GM12801 (cell line): ENCODE results near the gene MN1.

Experiments used
- CTCF ChIP-seq: IDR thresholded peaks from one replicate; pipeline ENCODE4 v1.5.1; 2011; ENCODE audit warnings: control low read depth; ENCODE audit not compliant: insufficient read length; ENCODE audit errors: extremely low read depth

Gene MN1

DNA sequence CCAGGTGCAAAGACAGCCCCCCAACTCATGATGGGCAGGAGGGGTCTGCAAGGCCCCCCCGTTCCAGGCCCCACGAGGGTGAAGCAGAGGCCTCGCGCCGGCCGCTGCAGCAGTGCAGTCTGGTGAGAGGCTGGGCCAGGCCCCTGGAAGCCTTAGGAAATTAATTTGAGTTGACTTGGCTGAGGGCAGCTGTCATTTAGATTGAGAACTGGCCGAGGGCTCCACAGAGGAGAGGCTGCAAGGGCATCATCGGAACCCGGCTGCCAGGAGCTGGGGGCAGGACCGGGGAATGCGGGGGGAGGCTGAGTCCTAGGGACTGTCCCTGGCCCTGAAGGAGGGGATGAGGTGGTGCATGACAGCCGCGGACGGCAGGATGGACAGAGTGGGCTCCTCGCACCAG is 39.9 kb downstream of the MN1 start:
- no peak for TF ChIP-seq CTCF

DNA sequence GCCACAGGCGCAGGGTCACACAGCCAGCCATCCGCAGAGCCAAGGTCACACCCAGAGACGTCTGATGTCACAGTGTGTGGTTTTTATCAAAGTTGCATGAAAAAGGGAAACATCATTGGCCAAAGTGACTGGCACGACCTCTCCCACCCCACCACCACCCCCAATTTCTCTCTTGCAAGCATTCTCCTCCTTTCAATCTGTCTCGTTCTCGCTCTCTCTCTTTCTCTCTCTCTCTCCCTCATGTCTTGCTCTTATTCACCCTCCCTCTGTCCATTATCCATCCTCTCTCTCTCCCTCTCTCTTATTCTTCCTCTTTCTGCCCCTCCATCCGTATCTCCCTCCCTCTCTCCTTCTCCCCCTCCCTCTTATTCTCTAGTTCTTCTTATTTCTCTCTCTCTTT is 40.6 kb downstream of the MN1 start:
- no peak for TF ChIP-seq CTCF

DNA sequence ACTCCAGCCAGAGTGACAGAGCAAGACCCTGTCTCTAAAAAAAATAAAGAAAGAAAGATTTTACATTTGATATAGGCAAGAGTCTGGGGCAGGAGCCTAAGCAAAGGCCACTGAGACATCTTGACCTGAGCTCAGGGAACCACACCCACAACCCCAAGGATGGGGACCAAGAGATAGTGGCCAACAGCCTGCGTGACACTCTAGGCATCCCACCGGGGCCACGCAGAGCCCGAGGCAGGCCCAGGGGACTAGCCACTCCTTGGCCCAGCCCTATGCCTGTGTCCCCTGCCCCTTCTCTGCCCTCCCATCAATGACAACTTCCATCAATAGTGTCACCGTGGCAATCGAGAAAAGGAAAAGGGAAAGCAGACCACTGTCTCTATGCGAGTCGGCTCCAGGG is 41.1 kb downstream of the MN1 start:
- TF ChIP-seq CTCF: no peak

DNA sequence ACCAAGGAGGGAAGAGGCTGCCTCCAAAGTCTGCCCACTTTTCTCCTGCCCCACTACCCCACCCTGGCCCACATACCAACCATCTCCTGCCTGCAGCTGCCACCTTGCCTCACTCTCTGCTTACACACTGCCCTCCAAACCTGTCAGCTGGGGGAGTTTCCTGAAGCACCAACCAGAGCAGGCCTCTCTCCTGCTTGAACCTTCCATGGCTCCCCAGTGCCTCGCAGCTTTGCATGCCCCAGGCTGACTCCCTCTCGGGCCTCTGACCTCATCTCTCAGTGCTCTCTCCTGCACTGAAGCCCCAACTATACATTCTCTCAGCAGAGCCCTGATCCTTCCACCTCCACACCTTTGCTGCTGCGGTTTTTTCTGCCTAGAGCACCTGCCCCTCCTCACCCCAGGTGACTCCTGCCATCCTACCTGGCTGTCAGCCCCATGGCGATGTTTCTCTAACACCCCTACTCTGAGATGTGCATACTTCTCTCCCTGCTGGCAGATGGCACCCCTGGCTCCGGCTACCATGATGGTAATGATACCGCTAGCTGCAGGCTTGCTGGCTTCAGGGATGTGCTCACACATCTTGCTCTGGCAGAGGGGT is 43.5 kb downstream of the MN1 start:
- TF ChIP-seq CTCF: no peak

DNA sequence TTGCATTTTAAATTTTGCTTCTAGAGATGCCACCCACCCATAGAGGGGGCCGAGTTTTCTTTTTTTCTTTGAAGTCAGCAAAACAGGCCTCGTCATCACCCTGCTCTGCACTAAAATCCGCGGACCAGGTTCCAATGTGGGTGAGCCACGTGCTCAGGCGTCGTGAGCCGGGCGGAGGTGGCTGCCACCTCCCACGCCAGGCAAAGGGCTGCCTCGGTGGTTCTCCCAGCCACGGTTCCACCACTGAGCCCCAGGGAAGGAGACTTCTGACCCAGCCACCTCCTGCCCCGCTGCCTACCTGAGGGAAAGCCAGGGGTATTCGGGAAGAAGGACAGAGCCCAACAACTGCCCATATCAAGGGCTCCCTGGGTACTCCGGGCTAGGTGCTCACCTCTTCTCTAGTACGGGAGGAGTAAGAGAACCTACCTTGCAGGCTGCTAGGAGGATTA is 45.3 kb downstream of the MN1 start:
- TF ChIP-seq CTCF: no peak

DNA sequence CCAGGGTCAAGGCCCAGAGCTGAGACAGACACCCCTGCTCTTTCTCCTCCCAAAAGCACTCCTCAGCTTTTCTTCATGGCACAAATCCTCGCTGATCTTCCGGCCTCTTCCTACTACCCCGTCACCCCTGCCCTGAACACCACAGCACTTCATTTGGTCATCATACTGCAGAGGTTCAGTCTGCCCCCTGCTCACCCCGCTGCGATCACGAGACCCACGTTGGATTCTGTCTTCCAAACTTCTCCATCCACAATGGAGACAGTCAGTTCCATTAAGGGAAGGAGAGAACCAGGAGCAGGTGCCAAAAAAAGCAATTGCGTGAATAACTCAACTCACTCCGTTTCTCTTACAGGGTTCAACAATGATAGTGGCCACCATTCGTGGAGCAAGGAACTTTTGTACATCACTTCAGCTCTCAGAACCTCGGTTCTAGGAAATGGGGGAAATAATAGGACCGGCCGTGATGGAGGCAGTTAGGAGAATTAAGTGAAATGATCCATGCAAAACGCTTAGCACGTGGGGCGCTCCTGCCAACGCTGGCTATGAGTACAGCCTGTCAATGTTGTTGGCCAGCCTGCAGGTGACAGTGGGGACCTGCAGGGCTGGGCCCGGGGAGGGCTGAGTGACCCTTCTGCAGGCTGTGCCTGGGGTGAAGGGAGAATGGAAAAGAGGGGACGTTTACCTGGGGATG is 45.9 kb downstream of the MN1 start:
- no peak for TF ChIP-seq CTCF

DNA sequence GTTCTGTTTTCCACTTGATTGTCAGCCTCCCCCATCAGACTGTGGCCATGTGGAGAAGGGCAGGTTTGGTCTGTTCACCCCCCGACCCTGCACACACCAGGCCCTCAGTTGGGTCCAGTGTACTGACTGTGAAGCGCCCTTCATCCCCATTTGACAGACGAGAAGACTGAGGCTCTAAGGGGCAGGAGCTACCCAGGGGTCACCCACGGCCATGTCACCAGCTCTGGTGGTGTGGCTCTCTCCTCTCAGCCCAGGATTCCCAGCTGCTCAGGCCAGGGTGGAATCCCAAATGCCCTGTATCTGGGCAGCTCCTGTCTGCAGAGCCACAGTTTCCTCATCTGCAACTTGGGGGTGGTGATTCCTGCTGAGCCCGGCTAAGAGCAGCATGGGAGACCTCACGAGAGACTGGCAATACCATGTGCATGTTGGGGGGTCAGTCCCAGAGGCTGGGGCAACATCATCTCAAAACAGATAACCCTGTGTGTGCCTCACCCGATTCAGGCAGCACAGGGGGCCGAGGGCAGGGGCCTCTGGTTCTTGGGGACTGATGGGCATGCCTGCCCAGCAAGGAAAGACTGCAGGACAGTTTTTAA is 46.6 kb downstream of the MN1 start:
- TF ChIP-seq CTCF: no peak
